Measurements from ENCODE around the gene OR7D4.

- TF ChIP-seq CTCF (IDR thresholded peaks at IDR 0.05 in 4 of 5, conservative IDR thresholded peaks at IDR 0.05 in 1 of 5) (no peak), POLR2A (IDR thresholded peaks at IDR 0.05) (no peak)
Measured at GRCh38 chr19:9178901-9179300, 40.5 kb downstream of the OR7D4 start, which contains the start of gene OR7D2.
